Colonic mucosa (tissue), 4 donors: ENCODE data around the gene KLF7. TPM values are rescaled to one million over a fixed set of nuclear protein-coding genes. Genes with fewer than 3 reads are reported as not detected.

Source experiments
- DNase-seq: peaks from one replicate; pipeline ENCODE4 v3.0.0-alpha.2; 2020
- H3K27ac ChIP-seq: fragments of 200-600 bp; one replicate; pipeline ENCODE4 v1.8.0; 2021
- H3K27me3 ChIP-seq: fragments of 200-600 bp; one replicate; pipeline ENCODE4 v1.8.0; 2021
- H3K36me3 ChIP-seq: fragments of 200-600 bp; one replicate; pipeline ENCODE4 v1.8.0; 2021
- H3K4me1 ChIP-seq: fragments of 200-600 bp; one replicate; pipeline ENCODE4 v1.8.0; 2021; ENCODE audit warnings: mild to moderate bottlenecking
- H3K4me3 ChIP-seq: fragments of 200-600 bp; one replicate; pipeline ENCODE4 v1.8.0; 2021
- H3K9ac ChIP-seq, 2 donors: one replicate each; pipeline ENCODE4 v1.7.0; 2013; ENCODE audit warnings: control low read depth in 2 of 2, low read depth in 2 of 2, low read length in 2 of 2
- H3K9me3 ChIP-seq: fragments of 200-600 bp; one replicate; pipeline ENCODE4 v1.8.0; 2021
- intact Hi-C: fragments of 100-400 bp; cut with DNase I; formaldehyde crosslinking; loops from one replicate; pipeline ENCODE4 v1.14.1; 2022
- total RNA-seq, 2 donors: library from RNA; stranded (reverse); fragmentation: NEBNext Ultra II Directional in 1 of 2; extraction: Animal tissue kit (Norgen Biotek cat#: 25700) in 1 of 2; gene quantifications; one replicate each; pipeline ENCODE4 v1.2.1, GENCODE V29; 2021
- TF ChIP-seq, protein P1 (sequence below): fragments of 200-600 bp; IDR thresholded peaks from one replicate; pipeline ENCODE4 v1.8.0; 2022; ENCODE audit warnings: antibody characterized with exemption, mild to moderate bottlenecking
- donor health status: healthy.
- donor health status: DM: no; HTN: no; CAD: no.
- donor health status: DM: no; HTN: no; CAD: no.

Gene KLF7
- total RNA-seq, 2 donors from 2014 or later, result 4.7 to 12.9 TPM

DNA sequence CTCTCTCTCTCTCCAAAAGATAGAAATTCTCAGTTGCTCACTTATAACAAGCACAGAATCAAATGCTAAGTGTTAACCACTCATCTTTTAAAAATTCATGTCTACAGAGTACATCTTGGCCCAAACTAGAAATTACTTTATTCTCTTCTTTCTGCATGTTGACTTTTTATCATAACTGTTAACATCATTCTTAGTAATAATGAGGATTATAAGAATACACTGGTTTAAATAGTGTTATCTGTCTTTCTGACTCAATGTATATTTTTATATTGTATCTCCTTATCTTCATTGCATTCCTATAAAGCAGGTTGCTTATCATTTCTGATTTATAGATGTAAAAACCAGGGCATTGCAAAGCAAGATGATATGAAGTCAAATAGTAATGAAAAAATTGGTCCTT, 17.8 kb upstream of the KLF7 start:
- TF ChIP-seq, protein P1, sequence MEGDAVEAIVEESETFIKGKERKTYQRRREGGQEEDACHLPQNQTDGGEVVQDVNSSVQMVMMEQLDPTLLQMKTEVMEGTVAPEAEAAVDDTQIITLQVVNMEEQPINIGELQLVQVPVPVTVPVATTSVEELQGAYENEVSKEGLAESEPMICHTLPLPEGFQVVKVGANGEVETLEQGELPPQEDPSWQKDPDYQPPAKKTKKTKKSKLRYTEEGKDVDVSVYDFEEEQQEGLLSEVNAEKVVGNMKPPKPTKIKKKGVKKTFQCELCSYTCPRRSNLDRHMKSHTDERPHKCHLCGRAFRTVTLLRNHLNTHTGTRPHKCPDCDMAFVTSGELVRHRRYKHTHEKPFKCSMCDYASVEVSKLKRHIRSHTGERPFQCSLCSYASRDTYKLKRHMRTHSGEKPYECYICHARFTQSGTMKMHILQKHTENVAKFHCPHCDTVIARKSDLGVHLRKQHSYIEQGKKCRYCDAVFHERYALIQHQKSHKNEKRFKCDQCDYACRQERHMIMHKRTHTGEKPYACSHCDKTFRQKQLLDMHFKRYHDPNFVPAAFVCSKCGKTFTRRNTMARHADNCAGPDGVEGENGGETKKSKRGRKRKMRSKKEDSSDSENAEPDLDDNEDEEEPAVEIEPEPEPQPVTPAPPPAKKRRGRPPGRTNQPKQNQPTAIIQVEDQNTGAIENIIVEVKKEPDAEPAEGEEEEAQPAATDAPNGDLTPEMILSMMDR, result no peak
- intact Hi-C loops, result no loop called here
- Histone ChIP-seq H3K36me3 (no peaks in the 10 kb centered on the region), H3K27me3 (no peaks in the 10 kb centered on the region), H3K9me3 (no peaks in the 10 kb centered on the region), H3K4me1 (no peaks in the 10 kb centered on the region), H3K27ac (no peak overlapping the region), H3K9ac (no peak overlapping the region), H3K4me3 (no peak overlapping the region)
- DNase-seq, result no peak

- no peaks in the 10 kb centered on the region for H3K36me3 ChIP-seq
- TF ChIP-seq, protein P1, result no peak
- no peak overlapping the region for H3K9ac ChIP-seq
- no peak overlapping the region for H3K4me3 ChIP-seq
- no peaks in the 10 kb centered on the region for H3K9me3 ChIP-seq
- no peaks in the 10 kb centered on the region for H3K4me1 ChIP-seq
- intact Hi-C loops, result no loop called here
- no peak for DNase-seq
- H3K27me3 ChIP-seq, result no peaks in the 10 kb centered on the region
- H3K27ac ChIP-seq, result no peak overlapping the region
These were observed 17.2 kb upstream of the KLF7 start for GRCh38 chr2:207182911-207183310.

DNA sequence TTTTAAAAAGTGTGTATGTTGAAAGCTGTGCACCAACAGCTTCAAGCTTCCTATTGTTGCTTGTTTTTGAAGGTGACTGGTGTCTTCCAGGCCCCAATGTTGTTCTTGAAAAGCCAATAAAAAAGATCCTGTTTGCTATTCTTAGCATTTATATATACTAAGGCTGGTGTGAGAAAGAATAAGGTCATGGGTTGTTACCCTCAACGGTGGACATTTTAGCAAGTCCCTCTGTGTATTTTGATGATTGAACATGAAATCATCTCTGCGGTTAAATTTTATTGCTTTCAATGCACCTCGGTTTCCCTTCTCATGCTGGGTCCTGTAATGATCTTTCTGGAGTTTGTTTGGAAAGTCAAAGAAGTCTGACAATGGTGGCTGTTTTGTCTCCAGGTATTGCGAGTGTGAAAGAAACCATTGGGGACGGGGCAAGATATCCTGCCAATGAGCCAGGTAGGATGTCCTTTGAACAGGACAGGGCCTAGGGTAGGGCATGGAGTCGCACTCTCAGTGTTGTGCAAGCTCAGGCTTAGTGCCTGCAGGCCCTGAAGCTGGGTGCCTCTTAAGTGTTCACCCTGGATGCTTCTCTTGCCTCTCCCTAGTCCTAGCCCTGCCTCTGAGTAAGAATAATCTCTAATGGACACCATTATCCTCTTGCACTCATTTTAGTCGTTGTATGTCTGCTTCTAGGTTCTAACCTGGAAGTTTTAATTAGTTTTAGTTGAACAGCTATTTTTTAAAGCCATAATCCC, 16.0 kb upstream of the KLF7 start:
- DNase-seq, result no peak
- H3K36me3 ChIP-seq, result no peaks in the 10 kb centered on the region
- TF ChIP-seq, protein P1, result no peak
- H3K9me3 ChIP-seq, result no peaks in the 10 kb centered on the region
- H3K4me3 ChIP-seq, result no peak overlapping the region
- no peaks in the 10 kb centered on the region for H3K4me1 ChIP-seq
- no peak overlapping the region for H3K9ac ChIP-seq
- H3K27me3 ChIP-seq, result no peaks in the 10 kb centered on the region
- H3K27ac ChIP-seq, result no peak overlapping the region
- intact Hi-C loops, result no loop called here

- no peak overlapping the region for H3K4me3 ChIP-seq
- intact Hi-C loops, result no loop called here
- DNase-seq, result no peak
These were observed 15.0 kb upstream of the KLF7 start for GRCh38 chr2:207180741-207181140.

DNA sequence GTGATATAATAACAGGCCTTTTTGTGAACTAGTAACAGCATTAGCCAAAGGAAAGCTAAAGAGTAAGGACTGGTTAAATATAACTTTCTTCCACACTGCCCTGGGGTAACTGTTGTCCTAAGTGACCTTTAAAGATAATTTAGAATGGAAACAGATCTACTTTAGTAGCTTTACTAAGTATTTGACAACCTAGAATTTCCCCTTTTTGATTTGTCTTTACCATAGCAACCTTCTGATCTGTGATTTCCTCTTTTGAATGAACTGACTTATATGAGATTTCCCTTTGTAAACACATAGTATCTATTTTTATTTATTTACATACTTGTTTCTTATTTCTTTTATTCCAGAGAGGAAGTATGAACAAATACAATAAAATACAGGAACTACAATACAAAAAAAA, 10.5 kb upstream of the KLF7 start:
- TF ChIP-seq, protein P1, result no peak
- no peak overlapping the region for H3K27ac ChIP-seq
- no peaks in the 10 kb centered on the region for H3K4me1 ChIP-seq
- H3K9ac ChIP-seq, result no peak overlapping the region
- DNase-seq, result no peak
- no peak overlapping the region for H3K4me3 ChIP-seq
- H3K9me3 ChIP-seq, result no peaks in the 10 kb centered on the region
- no peaks in the 10 kb centered on the region for H3K27me3 ChIP-seq
- no peaks in the 10 kb centered on the region for H3K36me3 ChIP-seq
- intact Hi-C loops, result no loop called here

More at GRCh38 chr2:207180741-207181140, 15.0 kb upstream of the KLF7 start:
- Histone ChIP-seq H3K27ac (no peak overlapping the region), H3K9me3 (no peaks in the 10 kb centered on the region), H3K4me1 (no peaks in the 10 kb centered on the region), H3K27me3 (no peaks in the 10 kb centered on the region), H3K9ac (no peak overlapping the region), H3K36me3 (no peaks in the 10 kb centered on the region)
- TF ChIP-seq, protein P1, result no peak
